ENCODE results near the gene ATAD3C.

DNA sequence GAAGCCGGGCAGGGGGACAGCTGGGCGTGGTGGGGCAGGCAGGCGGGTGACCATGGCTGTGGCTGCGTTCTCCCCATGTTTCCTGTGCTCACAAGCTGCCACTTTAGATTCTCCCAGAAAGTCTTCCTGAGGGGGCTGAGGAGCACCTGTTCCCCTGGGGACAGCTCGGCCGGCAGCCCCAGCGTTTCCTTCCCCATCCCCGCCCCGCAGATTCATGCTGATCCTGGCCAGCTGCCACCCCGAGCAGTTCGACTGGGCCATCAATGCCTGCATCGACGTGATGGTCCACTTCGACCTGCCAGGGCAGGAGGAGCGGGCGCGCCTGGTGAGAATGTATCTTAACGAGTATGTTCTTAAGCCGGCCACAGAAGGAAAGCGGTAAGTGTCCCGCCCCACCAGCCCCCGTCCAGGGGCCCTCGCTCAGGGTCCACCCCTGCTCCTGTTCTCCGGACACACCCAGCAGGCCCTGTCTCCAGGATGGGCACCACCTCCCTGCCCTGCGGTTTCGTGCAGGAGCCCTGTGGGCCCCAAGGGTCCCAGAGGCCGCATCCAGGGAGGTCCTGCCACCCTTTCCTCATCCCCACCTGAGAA is 11.1 kb downstream of the ATAD3C start:
- TF ChIP-seq, protein P1, sequence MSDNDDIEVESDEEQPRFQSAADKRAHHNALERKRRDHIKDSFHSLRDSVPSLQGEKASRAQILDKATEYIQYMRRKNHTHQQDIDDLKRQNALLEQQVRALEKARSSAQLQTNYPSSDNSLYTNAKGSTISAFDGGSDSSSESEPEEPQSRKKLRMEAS (IDR thresholded peaks at IDR 0.05; ENCODE audit: low read depth, low read length) = no peak
- TF ChIP-seq, protein P2, sequence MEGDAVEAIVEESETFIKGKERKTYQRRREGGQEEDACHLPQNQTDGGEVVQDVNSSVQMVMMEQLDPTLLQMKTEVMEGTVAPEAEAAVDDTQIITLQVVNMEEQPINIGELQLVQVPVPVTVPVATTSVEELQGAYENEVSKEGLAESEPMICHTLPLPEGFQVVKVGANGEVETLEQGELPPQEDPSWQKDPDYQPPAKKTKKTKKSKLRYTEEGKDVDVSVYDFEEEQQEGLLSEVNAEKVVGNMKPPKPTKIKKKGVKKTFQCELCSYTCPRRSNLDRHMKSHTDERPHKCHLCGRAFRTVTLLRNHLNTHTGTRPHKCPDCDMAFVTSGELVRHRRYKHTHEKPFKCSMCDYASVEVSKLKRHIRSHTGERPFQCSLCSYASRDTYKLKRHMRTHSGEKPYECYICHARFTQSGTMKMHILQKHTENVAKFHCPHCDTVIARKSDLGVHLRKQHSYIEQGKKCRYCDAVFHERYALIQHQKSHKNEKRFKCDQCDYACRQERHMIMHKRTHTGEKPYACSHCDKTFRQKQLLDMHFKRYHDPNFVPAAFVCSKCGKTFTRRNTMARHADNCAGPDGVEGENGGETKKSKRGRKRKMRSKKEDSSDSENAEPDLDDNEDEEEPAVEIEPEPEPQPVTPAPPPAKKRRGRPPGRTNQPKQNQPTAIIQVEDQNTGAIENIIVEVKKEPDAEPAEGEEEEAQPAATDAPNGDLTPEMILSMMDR (IDR thresholded peaks at IDR 0.05; ENCODE audit: low read depth, low read length) = no peak
